LNCAP (cell line): ENCODE measurements around the gene HIPK2.

Experiments used
- TF ChIP-seq, protein P1 (sequence below): fragments of 450-650 bp; IDR thresholded peaks from 2 replicates; pipeline ENCODE4 v1.5.1; 2017; ENCODE audit warnings: mild to moderate bottlenecking

Gene HIPK2

DNA sequence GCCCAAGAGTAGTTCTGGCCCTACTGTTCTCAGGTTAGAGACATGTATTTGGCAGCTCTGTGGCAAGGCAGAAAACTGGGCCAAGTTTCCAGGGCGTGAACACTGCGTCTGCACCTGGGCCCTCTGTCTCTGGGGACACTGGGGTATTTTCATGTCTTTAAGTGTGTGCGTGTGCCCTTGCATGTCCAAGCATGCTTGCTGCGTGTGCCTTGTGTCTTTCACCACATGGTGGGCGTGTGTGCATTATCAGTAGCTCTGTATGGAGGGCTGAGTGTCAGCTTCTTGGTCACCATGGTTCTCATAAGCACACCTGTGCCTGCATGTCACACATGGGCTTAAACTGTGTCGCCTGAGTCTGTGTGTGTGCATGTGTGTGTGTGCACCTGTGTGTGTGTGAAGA is 69.3 kb downstream of the HIPK2 start:
- TF ChIP-seq, protein P1, sequence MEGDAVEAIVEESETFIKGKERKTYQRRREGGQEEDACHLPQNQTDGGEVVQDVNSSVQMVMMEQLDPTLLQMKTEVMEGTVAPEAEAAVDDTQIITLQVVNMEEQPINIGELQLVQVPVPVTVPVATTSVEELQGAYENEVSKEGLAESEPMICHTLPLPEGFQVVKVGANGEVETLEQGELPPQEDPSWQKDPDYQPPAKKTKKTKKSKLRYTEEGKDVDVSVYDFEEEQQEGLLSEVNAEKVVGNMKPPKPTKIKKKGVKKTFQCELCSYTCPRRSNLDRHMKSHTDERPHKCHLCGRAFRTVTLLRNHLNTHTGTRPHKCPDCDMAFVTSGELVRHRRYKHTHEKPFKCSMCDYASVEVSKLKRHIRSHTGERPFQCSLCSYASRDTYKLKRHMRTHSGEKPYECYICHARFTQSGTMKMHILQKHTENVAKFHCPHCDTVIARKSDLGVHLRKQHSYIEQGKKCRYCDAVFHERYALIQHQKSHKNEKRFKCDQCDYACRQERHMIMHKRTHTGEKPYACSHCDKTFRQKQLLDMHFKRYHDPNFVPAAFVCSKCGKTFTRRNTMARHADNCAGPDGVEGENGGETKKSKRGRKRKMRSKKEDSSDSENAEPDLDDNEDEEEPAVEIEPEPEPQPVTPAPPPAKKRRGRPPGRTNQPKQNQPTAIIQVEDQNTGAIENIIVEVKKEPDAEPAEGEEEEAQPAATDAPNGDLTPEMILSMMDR, result no peak

DNA sequence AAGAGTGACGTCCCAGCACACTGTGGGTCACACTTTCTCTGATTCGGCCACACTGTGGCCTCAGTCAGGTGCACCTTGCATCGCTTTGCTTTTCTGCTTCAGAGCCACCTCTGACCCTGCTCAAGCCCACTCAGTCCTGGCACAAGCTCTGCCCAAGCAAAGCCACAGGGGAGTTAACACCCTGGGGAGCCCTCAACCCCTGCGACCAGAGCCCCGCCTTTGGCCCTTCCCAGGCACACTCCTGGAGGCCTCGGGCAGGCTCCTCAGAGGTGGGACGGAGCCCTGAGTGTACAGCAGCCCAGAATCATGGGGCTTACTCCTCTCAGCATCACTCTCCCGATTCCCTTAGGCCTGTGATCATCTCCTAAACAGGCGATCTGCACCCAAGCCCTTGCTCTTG is 71.0 kb downstream of the HIPK2 start:
- TF ChIP-seq, protein P1, result no peak

DNA sequence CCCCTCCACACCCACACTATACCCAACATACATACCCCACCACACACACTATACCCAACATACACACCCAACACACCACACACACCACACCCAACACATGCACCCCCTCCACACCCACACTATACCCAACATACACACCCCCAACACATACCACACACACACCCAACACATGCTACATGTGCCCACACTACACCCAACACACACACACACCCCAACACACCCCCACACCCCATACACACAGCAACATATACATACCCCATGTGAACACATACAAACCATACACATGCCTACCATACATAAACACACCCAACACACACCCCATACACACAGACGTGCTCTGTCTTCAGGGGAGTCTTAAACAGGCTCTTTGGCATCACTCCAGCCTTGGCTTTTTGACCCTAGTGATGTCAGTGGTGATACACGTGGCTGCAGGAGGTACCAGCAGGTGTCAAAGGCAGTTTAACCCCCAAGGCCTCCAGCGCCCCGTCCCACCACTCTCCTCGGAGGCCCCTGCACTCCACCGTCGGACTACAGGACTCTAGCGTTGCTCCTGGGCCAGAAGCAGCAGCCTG is 73.4 kb downstream of the HIPK2 start:
- TF ChIP-seq, protein P1, result no peak

DNA sequence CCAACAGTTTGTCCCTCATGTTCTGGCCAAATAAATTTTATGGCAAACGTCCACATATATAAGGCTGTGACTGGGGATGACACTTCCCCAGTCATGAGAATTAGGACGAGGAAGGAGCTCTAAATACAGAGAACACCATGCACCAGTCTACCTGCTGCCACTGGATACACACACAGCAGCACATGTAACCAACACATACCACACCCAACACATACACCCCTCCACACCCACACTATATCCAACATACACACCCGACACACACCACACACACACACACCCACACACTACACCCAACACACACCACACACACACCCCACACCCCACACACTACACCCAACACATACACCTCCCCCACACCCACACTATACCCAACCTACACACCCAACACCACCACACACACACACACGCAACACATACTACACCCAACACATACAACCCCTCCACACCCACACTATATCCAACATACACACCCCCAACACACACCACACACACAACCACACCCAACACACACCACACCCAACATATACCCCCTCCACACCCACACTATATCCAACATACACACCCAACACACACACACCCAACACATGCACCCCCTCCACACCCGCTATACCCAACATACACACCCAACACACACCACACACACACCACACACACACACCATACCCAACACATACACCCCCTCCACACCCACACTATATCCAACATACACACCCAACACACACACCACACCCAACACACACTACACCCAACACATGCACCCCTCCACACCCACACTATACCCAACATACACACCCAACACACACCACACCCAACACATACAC is 74.1 kb downstream of the HIPK2 start:
- TF ChIP-seq, protein P1, result no peak

DNA sequence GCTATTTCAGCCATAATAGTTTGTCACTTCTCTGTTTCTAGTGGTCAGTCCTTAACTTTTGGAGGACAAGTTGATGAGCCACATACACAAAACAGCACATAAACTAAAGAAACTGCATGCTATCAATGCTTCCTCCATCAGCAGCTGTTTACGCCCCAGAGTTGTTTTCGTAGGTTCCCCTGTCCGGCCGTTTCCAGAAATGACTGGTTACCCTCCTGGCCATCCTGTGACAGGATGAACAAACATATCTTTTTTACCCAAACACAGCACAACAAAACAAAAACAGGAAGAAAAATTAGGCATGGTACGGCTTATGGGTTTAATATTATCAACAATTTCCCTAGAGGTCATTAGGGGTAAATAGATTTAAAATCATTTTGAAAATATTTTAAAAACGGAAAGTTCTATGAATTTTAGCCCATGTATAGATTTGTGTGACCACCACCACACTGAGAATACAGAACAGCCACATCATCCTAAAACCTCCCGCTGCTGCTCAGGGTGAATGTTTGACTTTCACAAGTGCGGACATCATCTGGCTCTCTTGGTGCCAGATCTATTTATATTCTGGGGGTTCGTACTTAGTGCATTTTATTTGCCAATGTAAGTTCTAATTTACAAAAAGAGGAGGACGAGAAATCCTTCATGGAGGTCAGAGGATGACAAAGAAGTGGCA is 74.8 kb downstream of the HIPK2 start:
- TF ChIP-seq, protein P1, result no peak

DNA sequence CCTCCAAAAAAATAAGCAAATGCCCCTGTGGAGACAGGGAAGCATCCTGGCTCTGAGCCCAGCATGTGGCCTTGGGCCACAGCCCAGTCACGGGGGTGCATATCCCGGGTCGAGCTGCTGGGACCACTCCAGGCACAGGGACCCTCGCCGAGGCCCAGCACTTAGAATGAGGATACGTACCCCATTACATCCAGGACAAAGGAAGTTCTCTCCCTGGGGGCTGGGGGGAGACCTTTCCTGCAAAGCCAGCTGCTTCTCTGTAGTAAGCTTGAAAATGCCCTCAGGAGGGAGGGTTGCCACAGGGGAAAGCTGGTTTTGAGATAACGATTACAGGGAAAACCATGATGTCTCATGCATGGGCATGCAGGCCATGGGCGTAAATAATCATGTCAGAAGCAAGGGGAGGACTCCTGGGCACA is 75.5 kb downstream of the HIPK2 start:
- TF ChIP-seq, protein P1, result no peak

DNA sequence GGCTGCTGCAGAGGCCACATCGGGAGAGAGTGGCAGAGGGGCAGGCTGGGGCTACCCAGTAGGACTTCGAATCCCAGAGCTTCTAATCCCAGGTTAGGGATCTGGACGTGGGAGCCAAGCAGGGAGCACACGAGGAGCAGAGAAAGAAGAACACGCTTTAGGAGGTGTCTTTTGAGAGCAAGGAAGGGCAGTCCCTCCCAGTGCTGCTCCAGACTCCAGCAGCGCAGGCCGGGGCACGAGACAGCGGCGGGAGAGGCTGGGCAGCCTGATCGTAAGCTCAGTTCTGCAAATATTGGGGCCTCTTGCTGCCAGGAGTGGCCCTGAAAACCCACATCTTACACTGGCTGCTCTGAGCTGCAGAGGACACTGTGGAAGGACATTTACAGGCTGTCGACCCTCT is 75.9 kb downstream of the HIPK2 start:
- TF ChIP-seq, protein P1, result no peak
